C4-2B (cell line): Measurements from ENCODE around the gene NUDT12.

Experiments
- ZFX ChIP-seq: fragments of 450-650 bp; IDR thresholded peaks from 2 replicates; pipeline ENCODE4 v1.6.1; 2017
- TF ChIP-seq, protein P1 (sequence below): fragments of 450-650 bp; conservative IDR thresholded peaks from 2 replicates; pipeline ENCODE4 v1.5.1; 2017; ENCODE audit warnings: mild to moderate bottlenecking

GRCh38 chr5:103514371-103514770 lies 48.2 kb downstream of the NUDT12 start:
- TF ChIP-seq, protein P1, sequence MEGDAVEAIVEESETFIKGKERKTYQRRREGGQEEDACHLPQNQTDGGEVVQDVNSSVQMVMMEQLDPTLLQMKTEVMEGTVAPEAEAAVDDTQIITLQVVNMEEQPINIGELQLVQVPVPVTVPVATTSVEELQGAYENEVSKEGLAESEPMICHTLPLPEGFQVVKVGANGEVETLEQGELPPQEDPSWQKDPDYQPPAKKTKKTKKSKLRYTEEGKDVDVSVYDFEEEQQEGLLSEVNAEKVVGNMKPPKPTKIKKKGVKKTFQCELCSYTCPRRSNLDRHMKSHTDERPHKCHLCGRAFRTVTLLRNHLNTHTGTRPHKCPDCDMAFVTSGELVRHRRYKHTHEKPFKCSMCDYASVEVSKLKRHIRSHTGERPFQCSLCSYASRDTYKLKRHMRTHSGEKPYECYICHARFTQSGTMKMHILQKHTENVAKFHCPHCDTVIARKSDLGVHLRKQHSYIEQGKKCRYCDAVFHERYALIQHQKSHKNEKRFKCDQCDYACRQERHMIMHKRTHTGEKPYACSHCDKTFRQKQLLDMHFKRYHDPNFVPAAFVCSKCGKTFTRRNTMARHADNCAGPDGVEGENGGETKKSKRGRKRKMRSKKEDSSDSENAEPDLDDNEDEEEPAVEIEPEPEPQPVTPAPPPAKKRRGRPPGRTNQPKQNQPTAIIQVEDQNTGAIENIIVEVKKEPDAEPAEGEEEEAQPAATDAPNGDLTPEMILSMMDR: no peak
- no peak for TF ChIP-seq ZFX
